ENCODE data around the gene CCDC144A. TPM values are rescaled to one million over a fixed set of nuclear protein-coding genes. Genes with fewer than 3 reads are reported as not detected.
"Not testable (repeated sequence)": the region's sequence is repeated elsewhere in the genome, so short reads cannot be mapped to it uniquely, and the experiment has no call there.

CCDC144A gene
- total RNA-seq, 2 donors from 2014 or later, result 0.13 to 0.20 TPM

- no peak overlapping the region for H3K9ac ChIP-seq (ENCODE audit: low read depth in 2 of 2, low read length in 2 of 2)
- H3K4me3 ChIP-seq, result no peak overlapping the region
- DNase-seq, result no peak
- no peak overlapping the region for H3K27ac ChIP-seq
- TF ChIP-seq CTCF (IDR thresholded peaks at IDR 0.05), result no peak
- H3K4me1 ChIP-seq, result no peaks in the 10 kb centered on the region
- H3K9me3 ChIP-seq, result no peaks in the 10 kb centered on the region
- no peaks in the 10 kb centered on the region for H3K36me3 ChIP-seq
- intact Hi-C loops (cut with DNase I), result no loop called here
- H3K27me3 ChIP-seq, result no peaks in the 10 kb centered on the region
These were observed 131.0 kb downstream of the CCDC144A start for GRCh38 chr17:16820979-16821543.

- H3K9ac ChIP-seq (ENCODE audit: low read depth in 2 of 2, low read length in 2 of 2); DNase-seq; H3K36me3 ChIP-seq; H3K27ac ChIP-seq; intact Hi-C loops (cut with DNase I); H3K4me1 ChIP-seq; H3K27me3 ChIP-seq; H3K9me3 ChIP-seq; H3K4me3 ChIP-seq: not testable (repeated sequence)
These were observed 132.1 kb downstream of the CCDC144A start for GRCh38 chr17:16822133-16822532.

GRCh38 chr17:16823768-16824406 lies 133.8 kb downstream of the CCDC144A start:
- H3K27me3 ChIP-seq; H3K4me1 ChIP-seq; H3K36me3 ChIP-seq; H3K27ac ChIP-seq; intact Hi-C loops (cut with DNase I); H3K4me3 ChIP-seq; DNase-seq; H3K9ac ChIP-seq (ENCODE audit: low read depth in 2 of 2, low read length in 2 of 2); H3K9me3 ChIP-seq: not testable (repeated sequence)

Other genes starting within 250 kb of the CCDC144A start
- 10 to 100 TPM; 43.2 to 49.4 TPM for gene LRRC75A, start 198.0 kb upstream of the CCDC144A start, total RNA-seq
- 1 to 10 TPM; 2.9 to 3.3 TPM for gene ZNF287, start 121.0 kb upstream of the CCDC144A start, total RNA-seq
- gene ZNF624, start 36.4 kb upstream of the CCDC144A start, total RNA-seq, result 1 to 10 TPM; 2.4 to 5.8 TPM